Osteoblast (primary cell): ENCODE measurements around the gene DBI. TPM values are rescaled to one million over a fixed set of nuclear protein-coding genes. Genes with fewer than 3 reads are reported as not detected.

Source experiments
- DNase-seq: peaks from one replicate; pipeline ENCODE4 v3.0.0; 2011; ENCODE audit warnings: low spot score, mixed read lengths; ENCODE audit not compliant: insufficient read length; ENCODE audit errors: missing footprints
- H2AFZ ChIP-seq: 2 replicates; pipeline ENCODE4 v1.6.0; 2011; ENCODE audit warnings: mild to moderate bottlenecking, low read length
- H3K27ac ChIP-seq: 2 replicates; pipeline ENCODE4 v1.5.1; 2011; ENCODE audit warnings: mild to moderate bottlenecking, low read depth, low read length, moderate library complexity
- H3K27me3 ChIP-seq: 2 replicates; pipeline ENCODE4 v1.6.0; 2012; ENCODE audit warnings: mild to moderate bottlenecking, control low read depth, inconsistent platforms, low read length, moderate library complexity; ENCODE audit not compliant: insufficient read depth
- H3K36me3 ChIP-seq: 2 replicates; pipeline ENCODE4 v1.5.1; 2011; ENCODE audit warnings: mild to moderate bottlenecking, low read length, control low read depth, moderate library complexity; ENCODE audit not compliant: insufficient read depth
- H3K4me1 ChIP-seq: 2 replicates; pipeline ENCODE4 v1.5.1; 2011; ENCODE audit warnings: mild to moderate bottlenecking, low read length, control low read depth, moderate library complexity; ENCODE audit not compliant: insufficient read depth
- H3K4me2 ChIP-seq: 2 replicates; pipeline ENCODE4 v1.6.0; 2011; ENCODE audit warnings: mild to moderate bottlenecking, low read length; ENCODE audit not compliant: insufficient read depth
- H3K4me3 ChIP-seq: fragments of 200-600 bp; sonication (generic); 3 replicates; pipeline ENCODE4 v1.5.1; 2012; ENCODE audit warnings: mild to moderate bottlenecking, low read length, inconsistent platforms; ENCODE audit not compliant: insufficient read depth
- H3K79me2 ChIP-seq: 2 replicates; pipeline ENCODE4 v1.6.0; 2012; ENCODE audit warnings: mild to moderate bottlenecking, low read length, control low read depth, inconsistent platforms; ENCODE audit not compliant: insufficient read depth
- H3K9me3 ChIP-seq: 2 replicates; pipeline ENCODE4 v1.5.1; 2011; ENCODE audit warnings: low read depth, low read length, control low read depth
- H4K20me1 ChIP-seq: 2 replicates; pipeline ENCODE4 v1.6.0; 2012; ENCODE audit warnings: mild to moderate bottlenecking, low read length, control low read depth; ENCODE audit not compliant: insufficient read depth
- total RNA-seq: library from RNA; depleted of rRNA; stranded (reverse); fragments of >200 nt; gene quantifications from 2 replicates; pipeline ENCODE4 v1.2.3, GENCODE V29; 2012
- TF ChIP-seq, protein P1 (sequence below): IDR thresholded peaks from 2 replicates; pipeline ENCODE4 v1.5.1; 2011; ENCODE audit warnings: mild to moderate bottlenecking, low read depth, low read length, moderate library complexity; ENCODE audit errors: extremely low read depth

Gene DBI
- total RNA-seq, 1 donor, result 65.1 TPM

DNA sequence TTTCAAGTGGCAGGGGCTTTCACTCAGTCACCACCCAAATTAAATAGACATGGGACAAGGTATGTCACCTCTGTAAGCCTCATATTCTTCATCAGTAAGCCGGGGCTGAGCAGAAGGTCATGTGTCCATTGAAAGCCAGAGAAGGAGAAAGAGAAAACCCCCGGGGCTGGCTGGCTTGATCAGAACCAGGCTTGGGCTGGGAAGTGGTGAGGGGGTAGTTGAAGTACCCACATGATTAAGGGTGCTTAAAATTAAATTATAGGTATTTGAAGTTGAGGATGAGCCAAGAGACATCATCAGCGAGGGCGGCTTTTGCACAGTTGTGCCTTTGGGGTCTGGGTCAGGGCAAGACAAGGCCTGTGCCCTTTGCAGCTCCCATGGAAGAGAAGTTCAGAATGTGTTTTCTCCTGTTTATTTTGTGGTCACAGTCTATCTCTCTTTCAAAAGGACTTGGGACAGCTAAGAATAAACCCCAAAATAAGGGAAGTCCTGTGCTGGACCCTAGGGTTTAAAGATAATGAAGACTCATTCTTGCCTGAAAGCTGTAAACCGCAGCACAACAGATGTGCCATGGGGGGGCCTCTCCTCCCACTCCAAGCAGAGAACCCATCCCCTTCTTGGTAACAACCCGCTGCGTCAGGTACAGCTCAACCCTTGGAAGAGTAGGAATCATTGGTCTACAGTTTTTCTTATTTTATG, 10.7 kb downstream of the DBI start:
- Histone ChIP-seq H3K4me1 (no peaks in the 10 kb centered on the region), H3K4me3 (no peak overlapping the region), H3K36me3 (peaks cover 12% of the 10 kb centered on the region), H3K9me3 (no peaks in the 10 kb centered on the region), H4K20me1 (no peaks in the 10 kb centered on the region), H3K27ac (no peak overlapping the region), H3K4me2 (no peak overlapping the region), H2AFZ (no peak overlapping the region), H3K27me3 (peaks cover 8% of the 10 kb centered on the region), H3K79me2 (no peaks in the 10 kb centered on the region)
- TF ChIP-seq, protein P1, sequence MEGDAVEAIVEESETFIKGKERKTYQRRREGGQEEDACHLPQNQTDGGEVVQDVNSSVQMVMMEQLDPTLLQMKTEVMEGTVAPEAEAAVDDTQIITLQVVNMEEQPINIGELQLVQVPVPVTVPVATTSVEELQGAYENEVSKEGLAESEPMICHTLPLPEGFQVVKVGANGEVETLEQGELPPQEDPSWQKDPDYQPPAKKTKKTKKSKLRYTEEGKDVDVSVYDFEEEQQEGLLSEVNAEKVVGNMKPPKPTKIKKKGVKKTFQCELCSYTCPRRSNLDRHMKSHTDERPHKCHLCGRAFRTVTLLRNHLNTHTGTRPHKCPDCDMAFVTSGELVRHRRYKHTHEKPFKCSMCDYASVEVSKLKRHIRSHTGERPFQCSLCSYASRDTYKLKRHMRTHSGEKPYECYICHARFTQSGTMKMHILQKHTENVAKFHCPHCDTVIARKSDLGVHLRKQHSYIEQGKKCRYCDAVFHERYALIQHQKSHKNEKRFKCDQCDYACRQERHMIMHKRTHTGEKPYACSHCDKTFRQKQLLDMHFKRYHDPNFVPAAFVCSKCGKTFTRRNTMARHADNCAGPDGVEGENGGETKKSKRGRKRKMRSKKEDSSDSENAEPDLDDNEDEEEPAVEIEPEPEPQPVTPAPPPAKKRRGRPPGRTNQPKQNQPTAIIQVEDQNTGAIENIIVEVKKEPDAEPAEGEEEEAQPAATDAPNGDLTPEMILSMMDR, result no peak
- no peak for DNase-seq

DNA sequence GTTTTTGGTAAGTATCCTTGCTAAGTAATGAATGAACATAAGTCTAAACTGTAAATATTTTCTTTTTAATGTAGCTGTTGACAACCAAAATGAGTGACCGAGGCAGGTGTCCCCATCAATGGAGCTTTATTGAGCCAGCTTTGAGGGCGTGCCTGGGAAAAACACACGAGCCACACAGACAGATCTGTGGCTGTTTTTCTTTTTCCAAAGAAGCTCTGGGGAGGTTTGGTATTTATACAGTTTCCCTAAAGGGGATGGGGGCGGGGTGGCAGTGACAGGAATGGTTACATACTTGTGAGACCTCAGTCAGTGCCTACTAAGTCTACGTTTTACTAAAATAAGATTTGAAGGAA, 11.2 kb downstream of the DBI start:
- H3K4me3 ChIP-seq, result no peak overlapping the region
- H3K9me3 ChIP-seq, result no peaks in the 10 kb centered on the region
- H3K4me2 ChIP-seq, result no peak overlapping the region
- H2AFZ ChIP-seq, result no peak overlapping the region
- no peaks in the 10 kb centered on the region for H3K4me1 ChIP-seq
- peaks cover 7% of the 10 kb centered on the region for H3K36me3 ChIP-seq
- no peak for DNase-seq
- TF ChIP-seq, protein P1, result no peak
- H3K79me2 ChIP-seq, result no peaks in the 10 kb centered on the region
- no peak overlapping the region for H3K27ac ChIP-seq
- peaks cover 8% of the 10 kb centered on the region for H3K27me3 ChIP-seq
- H4K20me1 ChIP-seq, result no peaks in the 10 kb centered on the region

DNA sequence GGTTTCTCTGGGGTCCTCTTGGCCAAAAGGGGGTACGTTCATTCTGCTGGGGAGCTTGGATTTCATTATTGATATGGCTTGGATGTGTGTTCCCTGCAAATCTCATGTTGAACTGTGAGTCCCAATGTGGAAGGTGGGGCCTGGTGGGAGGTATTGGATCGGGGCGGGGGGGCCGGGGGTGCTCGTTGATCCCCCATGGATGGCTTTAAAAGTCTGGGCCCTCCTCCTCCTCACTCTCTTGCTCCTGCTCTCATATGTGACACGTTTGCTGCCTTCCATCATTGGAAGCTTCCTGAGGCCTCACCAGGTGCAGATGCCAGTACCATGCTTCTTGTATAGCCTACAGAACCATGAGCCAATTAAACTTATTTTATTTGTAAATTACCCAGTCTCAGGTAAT, 11.8 kb downstream of the DBI start:
- TF ChIP-seq, protein P1, result no peak
- Histone ChIP-seq H3K4me3 (no peak overlapping the region), H4K20me1 (no peaks in the 10 kb centered on the region), H3K27me3 (peaks cover 8% of the 10 kb centered on the region), H3K4me1 (no peaks in the 10 kb centered on the region), H3K4me2 (no peak overlapping the region), H3K36me3 (peaks cover under 1% of the 10 kb centered on the region), H3K9me3 (no peaks in the 10 kb centered on the region), H2AFZ (no peak overlapping the region), H3K27ac (no peak overlapping the region), H3K79me2 (no peaks in the 10 kb centered on the region)
- no peak for DNase-seq

DNA sequence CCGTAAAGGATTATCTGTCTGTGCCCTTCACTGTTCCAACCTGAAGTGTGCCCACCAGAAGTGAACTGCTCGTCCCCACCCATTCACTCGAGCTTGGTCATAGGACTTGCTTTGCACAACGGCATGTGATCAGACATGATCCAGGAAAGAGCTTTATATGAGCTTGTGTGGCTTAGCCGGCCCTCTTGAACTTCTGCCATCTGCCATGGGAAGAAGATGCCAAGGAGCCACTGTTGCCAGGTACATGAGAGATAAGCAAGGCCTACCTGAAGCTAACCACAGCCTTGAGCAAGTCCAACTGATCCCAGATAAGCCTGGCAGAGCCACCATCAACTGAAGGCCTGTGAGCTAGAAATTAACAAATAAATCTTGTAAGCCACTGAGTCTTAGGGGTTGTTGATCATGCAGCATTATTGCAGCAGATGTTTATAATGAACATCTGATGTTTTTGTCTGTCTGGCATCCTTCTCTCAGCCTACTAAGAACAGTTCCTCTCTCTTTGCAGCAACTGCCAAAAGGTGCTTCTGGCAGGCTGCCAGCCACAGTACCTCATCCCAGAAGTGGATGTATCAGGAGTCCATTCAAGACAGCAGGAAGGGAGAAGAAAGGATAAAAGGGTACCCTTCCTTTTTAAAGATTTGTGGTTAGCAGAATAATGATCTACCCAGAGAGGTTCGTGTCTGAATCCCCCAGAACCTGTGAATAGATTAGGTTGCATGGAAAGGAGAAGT, 16.8 kb downstream of the DBI start:
- Histone ChIP-seq H3K27ac (no peak overlapping the region), H3K27me3 (peaks cover 7% of the 10 kb centered on the region), H3K4me1 (peaks cover 14% of the 10 kb centered on the region), H3K4me3 (no peak overlapping the region), H3K9me3 (no peaks in the 10 kb centered on the region), H2AFZ (no peak overlapping the region), H3K36me3 (no peaks in the 10 kb centered on the region), H3K79me2 (no peaks in the 10 kb centered on the region), H4K20me1 (peaks cover 3% of the 10 kb centered on the region), H3K4me2 (no peak overlapping the region)
- TF ChIP-seq, protein P1, result no peak
- no peak for DNase-seq
